Prostate gland (tissue), 2 donors: ENCODE data around the gene SNCG. TPM values are rescaled to one million over a fixed set of nuclear protein-coding genes. Genes with fewer than 3 reads are reported as not detected.

Source experiments
- DNase-seq: peaks from one replicate; pipeline ENCODE4 v3.0.0-alpha.2; 2019; ENCODE audit warnings: low spot score
- H3K27ac ChIP-seq, 2 donors: fragments of 200-600 bp; sonication (generic); 2 replicates each; pipeline ENCODE4 v1.5.1; 2017 to 2019
- H3K27me3 ChIP-seq: fragments of 200-600 bp; sonication (generic); replicated peaks from 2 replicates; pipeline ENCODE4 v1.5.1; 2019; ENCODE audit not compliant: insufficient read depth
- H3K36me3 ChIP-seq, 2 donors: fragments of 200-600 bp; sonication (generic); 1 replicate in 1 of 2; 2 replicates in 1 of 2; pipeline versions ENCODE4 v1.5.1 to v1.8.1; 2017 to 2019
- H3K4me1 ChIP-seq: fragments of 200-600 bp; sonication (generic); replicated peaks from 2 replicates; pipeline ENCODE4 v1.5.1; 2019
- H3K4me3 ChIP-seq, 2 donors: fragments of 200-600 bp; sonication (generic); 2 replicates each; pipeline ENCODE4 v1.5.1; 2017 to 2019
- H3K9me3 ChIP-seq: fragments of 200-600 bp; sonication (generic); 2 replicates; pipeline ENCODE4 v1.5.1; 2017
- CTCF ChIP-seq, 4 experiments: fragments of 200-600 bp in 2 of 4; fragments of 450-650 bp in 2 of 4; sonication (generic) in 2 of 4; IDR thresholded peaks; 1 replicate in 3 of 4; 2 replicates in 1 of 4; pipeline ENCODE4 v1.5.1; 2016 to 2019; ENCODE audit warnings: antibody characterized with exemption in 4 of 4, mild to moderate bottlenecking in 2 of 4, moderate library complexity in 2 of 4
- POLR2A ChIP-seq: fragments of 450-650 bp; IDR thresholded peaks from one replicate; pipeline ENCODE4 v1.6.1; 2016; ENCODE audit warnings: antibody characterized with exemption, mild to moderate bottlenecking
- POLR2AphosphoS5 ChIP-seq: sonication (generic); formaldehyde crosslinking; IDR thresholded peaks from one replicate; pipeline ENCODE4 v1.6.1; 2017; ENCODE audit warnings: antibody characterized with exemption
- WGBS: methylation state at CpG from one replicate; pipeline ENCODE4 v1.1.5; 2018; 5-methylcytosine and 5-hydroxymethylcytosine counted together
- intact Hi-C: fragments of 100-400 bp; cut with DNase I; formaldehyde crosslinking; loops from one replicate; pipeline ENCODE4 v1.14.2; 2022
- total RNA-seq, 2 donors: library from RNA; depleted of rRNA; stranded (reverse); fragments of >200 nt; gene quantifications; one replicate each; pipeline ENCODE4 v1.1.0, GENCODE V29; 2016

The SNCG gene
- total RNA-seq, 2 donors from 2014 or later, result 38.5 to 46.6 TPM

DNA sequence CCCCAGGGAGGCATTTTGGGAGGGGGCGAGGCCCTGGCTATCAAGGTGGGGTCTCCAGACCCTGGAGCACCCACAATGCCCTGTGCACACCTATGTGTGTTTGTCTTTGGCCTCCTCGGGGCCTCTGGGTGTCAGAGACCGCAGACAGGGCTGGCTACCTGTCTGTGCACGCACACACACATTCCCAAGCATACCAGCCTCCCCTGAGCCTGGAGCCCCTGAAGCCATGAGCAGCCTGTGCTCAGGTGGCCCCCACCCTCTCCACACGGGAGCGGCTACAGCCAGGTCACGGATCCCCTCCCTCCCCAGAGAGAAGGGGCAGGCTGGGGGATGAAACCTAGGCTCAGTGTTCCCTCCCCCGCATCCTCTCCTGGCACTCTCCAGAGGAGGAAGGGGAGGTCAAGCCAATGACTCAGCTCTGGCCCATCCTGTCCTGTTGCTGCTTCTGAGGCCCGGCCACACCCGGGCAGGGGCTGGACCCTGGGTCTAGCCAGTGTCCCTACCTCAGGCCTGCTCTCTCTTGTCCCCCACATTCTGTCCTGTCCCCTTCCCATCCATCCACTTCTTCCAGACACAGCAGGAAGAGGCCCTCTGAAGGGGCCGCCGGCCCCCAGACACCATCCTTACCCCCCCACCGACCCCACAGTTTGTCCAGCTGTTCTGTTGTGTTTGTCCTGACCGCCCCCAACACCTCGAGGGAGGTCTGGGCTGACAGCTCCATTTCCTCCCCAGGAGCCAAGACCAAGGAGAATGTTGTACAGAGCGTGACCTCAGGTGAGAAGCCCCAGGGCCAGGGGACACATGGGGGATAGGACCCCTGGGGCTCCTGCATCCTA, 720 bp downstream of the SNCG start:
- no peaks in the 10 kb centered on the region for H3K4me1 ChIP-seq
- TF ChIP-seq POLR2AphosphoS5 (peak; percentile 32), POLR2A (peak; percentile 8), CTCF (IDR thresholded peaks at IDR 0.05) (no peak)
- DNase-seq, result no peak
- H3K27ac ChIP-seq, result peak overlapping the region; percentile 18 to 61
- no peaks in the 10 kb centered on the region for H3K27me3 ChIP-seq
- no peaks in the 10 kb centered on the region for H3K36me3 ChIP-seq
- intact Hi-C loops, result no loop called here
- WGBS, result 38% methylated on average over 16 of the region's 16 CpGs
- no peak overlapping the region for H3K4me3 ChIP-seq
- no peaks in the 10 kb centered on the region for H3K9me3 ChIP-seq

DNA sequence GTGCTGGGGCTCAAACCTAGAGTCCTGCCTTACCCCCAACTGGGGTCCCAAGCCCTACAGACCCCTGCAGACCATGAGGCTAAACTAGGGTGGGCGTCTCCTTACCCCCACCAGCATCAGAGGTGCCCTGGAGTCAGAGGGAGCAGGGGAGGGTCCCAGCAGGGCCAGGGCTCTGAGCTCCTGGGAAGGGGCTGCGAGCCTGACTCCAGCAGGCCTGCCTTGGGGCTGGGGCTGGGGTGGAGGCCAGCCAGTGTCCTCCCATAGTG, 1.3 kb downstream of the SNCG start:
- WGBS, result 100% methylated on average over 1 of the region's 2 CpGs
- Histone ChIP-seq H3K4me3 (no peak overlapping the region), H3K4me1 (no peaks in the 10 kb centered on the region), H3K9me3 (no peaks in the 10 kb centered on the region), H3K36me3 (no peaks in the 10 kb centered on the region), H3K27ac (peak overlapping the region; percentile 18 to 61), H3K27me3 (no peaks in the 10 kb centered on the region)
- DNase-seq, result no peak
- TF ChIP-seq POLR2AphosphoS5 (no peak), CTCF (IDR thresholded peaks at IDR 0.05) (no peak)
- intact Hi-C loops, result no loop called here

DNA sequence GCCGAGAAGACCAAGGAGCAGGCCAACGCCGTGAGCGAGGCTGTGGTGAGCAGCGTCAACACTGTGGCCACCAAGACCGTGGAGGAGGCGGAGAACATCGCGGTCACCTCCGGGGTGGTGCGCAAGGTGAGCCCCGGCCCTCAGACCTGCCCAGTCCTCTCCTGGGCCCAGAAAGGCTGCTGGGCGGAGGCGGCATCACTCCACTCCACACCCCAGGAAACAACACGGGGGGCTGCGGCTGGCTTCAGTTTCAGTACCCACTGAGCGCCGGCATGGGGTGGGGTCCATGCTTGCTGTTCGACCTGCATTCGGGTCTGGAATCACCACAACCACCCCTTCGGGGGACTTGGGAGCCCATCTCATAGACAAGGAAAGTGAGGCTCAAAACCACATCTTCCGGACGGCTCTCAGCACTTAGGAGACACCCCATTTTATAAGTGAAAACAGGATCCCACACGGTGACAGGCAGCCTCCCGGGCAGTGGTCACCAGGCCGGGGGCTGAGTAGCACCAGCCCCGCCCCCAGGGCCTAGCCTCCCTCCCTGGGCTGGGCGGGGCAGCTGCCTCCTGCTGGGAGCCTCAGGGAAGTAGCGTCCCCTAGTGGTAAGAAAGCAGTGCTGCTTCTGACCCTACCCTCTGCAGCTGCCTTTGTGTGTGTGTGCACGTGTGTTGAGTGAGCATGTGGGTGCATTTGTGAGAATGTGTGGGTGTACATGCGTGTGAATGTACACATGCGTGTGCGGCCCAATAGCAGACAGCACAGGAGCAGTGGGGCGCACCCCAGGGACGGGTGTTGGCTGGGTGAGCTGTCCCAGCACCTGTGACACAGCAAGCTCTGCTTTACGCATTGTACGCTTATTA, 1.8 kb downstream of the SNCG start:
- TF ChIP-seq POLR2A, result no peak
- TF ChIP-seq CTCF (IDR thresholded peaks at IDR 0.05), result peak in 3 of 4 experiments; percentile 66 to 85 (median 66)
- no peak for TF ChIP-seq POLR2AphosphoS5
- WGBS, result 88% methylated on average over 26 of the region's 37 CpGs
- intact Hi-C loops, result no loop called here
- Histone ChIP-seq H3K36me3 (no peaks in the 10 kb centered on the region), H3K27me3 (no peaks in the 10 kb centered on the region), H3K27ac (no peak overlapping the region), H3K4me3 (no peak overlapping the region), H3K9me3 (no peaks in the 10 kb centered on the region), H3K4me1 (no peaks in the 10 kb centered on the region)
- DNase-seq, result no peak

- DNase-seq, result no peak
- H3K36me3 ChIP-seq, result no peaks in the 10 kb centered on the region
- no peak overlapping the region for H3K27ac ChIP-seq
- 85% methylated on average over 9 of the region's 9 CpGs for WGBS
- TF ChIP-seq POLR2A (no peak), POLR2AphosphoS5 (no peak), CTCF (IDR thresholded peaks at IDR 0.05) (no peak)
- no peak overlapping the region for H3K4me3 ChIP-seq
- no peaks in the 10 kb centered on the region for H3K27me3 ChIP-seq
- H3K4me1 ChIP-seq, result no peaks in the 10 kb centered on the region
- H3K9me3 ChIP-seq, result no peaks in the 10 kb centered on the region
- intact Hi-C loops, result no loop called here
Measured at GRCh38 chr10:86960863-86961434, 2.5 kb downstream of the SNCG start.
